ENCODE measurements around the gene ARMCX6. TPM values are rescaled to one million over a fixed set of nuclear protein-coding genes. Genes with fewer than 3 reads are reported as not detected.

The ARMCX6 gene
- 41.0 and 47.9 TPM in 2 replicates for total RNA-seq

GRCh38 chrX:101617211-101618191 is at the start of gene ARMCX6:
TSS of gene ARMCX6 (minus strand) at chrX:101618000. CDS start at chrX:101616620, 1,380 bp downstream.

GRCh38 chrX:101659601-101660063 is 41.8 kb upstream of the ARMCX6 start, which contains the start of gene ARMCX2:
TSS of gene ARMCX2 (minus strand) at chrX:101659850. CDS start at chrX:101657588, 2,262 bp downstream.

Other genes starting within 250 kb of the ARMCX6 start
- not detected in 2 replicates for gene BTK, start 231.8 kb downstream of the ARMCX6 start, total RNA-seq
- gene RPL36A, start 227.0 kb downstream of the ARMCX6 start, total RNA-seq = 603 and 776 TPM in 2 replicates
- 26.1 and 27.6 TPM in 2 replicates for gene GLA, start 210.1 kb downstream of the ARMCX6 start, total RNA-seq
- 120 and 121 TPM in 2 replicates for gene HNRNPH2, start 209.8 kb downstream of the ARMCX6 start, total RNA-seq
- gene ARMCX4, start 132.5 kb downstream of the ARMCX6 start, total RNA-seq = 3.7 and 4.4 TPM in 2 replicates
- 64.3 and 75.3 TPM in 2 replicates for gene ARMCX1, start 67.5 kb downstream of the ARMCX6 start, total RNA-seq
- gene ARMCX3, start 5.2 kb upstream of the ARMCX6 start, total RNA-seq = 96.0 and 108 TPM in 2 replicates
- gene ARMCX2, start 41.9 kb upstream of the ARMCX6 start, total RNA-seq = 62.1 and 95.6 TPM in 2 replicates